Gastrocnemius medialis (tissue), 4 donors: ENCODE results near the gene CDK13. TPM values are rescaled to one million over a fixed set of nuclear protein-coding genes. Genes with fewer than 3 reads are reported as not detected.
A peak's percentile ranks its signal among the peaks of the same experiment; 100 is the strongest.

Source experiments
- ATAC-seq, 2 donors: fragments of 150-250 bp; one replicate each; pipeline ENCODE4 v1.9.1; 2016
- DNase-seq, 2 donors: peaks; one replicate each; pipeline ENCODE4 v3.0.0-alpha.2; 2019
- H3K27ac ChIP-seq, 4 donors: fragments of 200-600 bp; sonication (generic); 1 replicate in 1 of 4; 2 replicates in 3 of 4; pipeline ENCODE4 v1.5.1; 2016 to 2018; ENCODE audit warnings: mild to moderate bottlenecking in 2 of 4, moderate library complexity in 1 of 4
- H3K27me3 ChIP-seq, 3 donors: fragments of 200-600 bp; sonication (generic) in 2 of 3; 1 replicate in 1 of 3; 2 replicates in 2 of 3; pipeline versions ENCODE4 v1.5.1 to v1.6.0; 2016 to 2019; ENCODE audit warnings: mild to moderate bottlenecking in 1 of 3, moderate library complexity in 1 of 3
- H3K36me3 ChIP-seq, 2 donors: fragments of 200-600 bp; sonication (generic) in 1 of 2; one replicate each; pipeline ENCODE4 v1.5.1; 2017 to 2018
- H3K4me1 ChIP-seq, 2 donors: fragments of 200-600 bp; sonication (generic) in 1 of 2; one replicate each; pipeline ENCODE4 v1.5.1; 2016 to 2017; ENCODE audit warnings: mild to moderate bottlenecking in 2 of 2
- H3K4me3 ChIP-seq, 4 donors: fragments of 200-600 bp; sonication (generic) in 3 of 4; 1 replicate in 1 of 4; 2 replicates in 3 of 4; pipeline ENCODE4 v1.5.1; 2016 to 2019; ENCODE audit warnings: mild to moderate bottlenecking in 2 of 4
- H3K9me3 ChIP-seq, 3 donors: fragments of 200-600 bp; sonication (generic) in 2 of 3; 1 replicate in 1 of 3; 2 replicates in 2 of 3; pipeline ENCODE4 v1.5.1; 2016 to 2019
- CTCF ChIP-seq, 5 experiments: fragments of 450-650 bp in 3 of 5; fragments of 200-600 bp in 2 of 5; sonication (generic) in 2 of 5; IDR thresholded peaks in 4 of 5; conservative IDR thresholded peaks in 1 of 5; 1 replicate in 4 of 5; 2 replicates in 1 of 5; pipeline ENCODE4 v1.5.1; 2016 to 2019; ENCODE audit warnings: antibody characterized with exemption in 5 of 5, mild to moderate bottlenecking in 3 of 5, moderate library complexity in 3 of 5
- POLR2A ChIP-seq, 2 donors: fragments of 450-650 bp; IDR thresholded peaks; one replicate each; pipeline ENCODE4 v1.6.1; 2017; ENCODE audit warnings: antibody characterized with exemption in 2 of 2, mild to moderate bottlenecking in 2 of 2, moderate library complexity in 2 of 2
- in situ Hi-C, 4 donors: fragments of 200-750 bp; cut with MboI; loops; one replicate each; pipeline versions ENCODE4 v1.15.0 to v1.8.0; 2017; ENCODE audit warnings: low sequenced_read_pairs in 4 of 4
- intact Hi-C: fragments of 100-400 bp; cut with DNase I; formaldehyde crosslinking; loops from one replicate; pipeline ENCODE4 v1.15.1; 2023; ENCODE audit warnings: low total_unique reads
- total RNA-seq, 4 donors: library from RNA; depleted of rRNA; stranded (reverse); fragments of >200 nt; gene quantifications; one replicate each; pipeline versions ENCODE4 v1.1.0 to v1.2.3, GENCODE V29; 2016

CDK13 gene
- total RNA-seq, 4 donors from 2014 or later: 25.0 to 50.8 (median 29.4) TPM

GRCh38 chr7:39946693-39947092 is 3.4 kb upstream of the CDK13 start:
- Histone ChIP-seq H3K27me3 (no peaks in the 10 kb centered on the region), H3K9me3 (no peaks in the 10 kb centered on the region), H3K36me3 (no peaks in the 10 kb centered on the region), H3K4me3 (no peak overlapping the region), H3K4me1 (peaks cover 8 to 10% of the 10 kb centered on the region in 2 donors), H3K27ac (no peak overlapping the region)
- TF ChIP-seq POLR2A (IDR thresholded peaks at IDR 0.05) (no peak), CTCF (IDR thresholded peaks at IDR 0.05 in 4 of 5, conservative IDR thresholded peaks at IDR 0.05 in 1 of 5) (no peak)
- ATAC-seq (no peak), DNase-seq (no peak)
- in situ Hi-C loops: no loop called here
- intact Hi-C loops: loop anchor here (5.0 kb wide), 1 partner anchor 36 kb away; no protein-coding TSS in a partner anchor

GRCh38 chr7:39948375-39948955 is 1.6 kb upstream of the CDK13 start:
- no peak for DNase-seq
- Histone ChIP-seq H3K4me1 (peaks cover 19 to 22% of the 10 kb centered on the region in 2 donors), H3K36me3 (no peaks in the 10 kb centered on the region), H3K4me3 (peak overlapping the region; percentile 79 to 98 (median 87)), H3K27me3 (no peaks in the 10 kb centered on the region), H3K9me3 (no peaks in the 10 kb centered on the region), H3K27ac (peak overlapping the region; percentile 89 to 99 (median 94))
- no peak for TF ChIP-seq POLR2A (IDR thresholded peaks at IDR 0.05)
- no peak for TF ChIP-seq CTCF (IDR thresholded peaks at IDR 0.05 in 4 of 5, conservative IDR thresholded peaks at IDR 0.05 in 1 of 5)
- in situ Hi-C loops: no loop called here
- ATAC-seq: no peak
- intact Hi-C loops: loop anchor here (1.0 to 5.0 kb wide), 3 partner anchors 34 to 104 kb away; no protein-coding TSS in a partner anchor

- in situ Hi-C loops: no loop called here
- DNase-seq (peak; percentile 99), ATAC-seq (peak; percentile 86 to 90)
- H3K27me3 ChIP-seq: no peaks in the 10 kb centered on the region
- H3K4me3 ChIP-seq: peak overlapping the region; percentile 79 to 98 (median 87)
- H3K36me3 ChIP-seq: no peaks in the 10 kb centered on the region
- H3K27ac ChIP-seq: peak overlapping the region; percentile 89 to 99 (median 94)
- intact Hi-C loops: loop anchor here (1.0 to 5.0 kb wide), 4 partner anchors 33 to 185 kb away; partner anchors contain the start of gene MPLKIP
- TF ChIP-seq CTCF (IDR thresholded peaks at IDR 0.05 in 4 of 5, conservative IDR thresholded peaks at IDR 0.05 in 1 of 5) (no peak), POLR2A (IDR thresholded peaks at IDR 0.05) (peak; percentile 93 to 96)
- peaks cover 27 to 29% of the 10 kb centered on the region in 2 donors for H3K4me1 ChIP-seq
- H3K9me3 ChIP-seq: no peaks in the 10 kb centered on the region
Observed at GRCh38 chr7:39948956-39949928, 814 bp upstream of the CDK13 start.

- ATAC-seq: peak; percentile 13 to 14
- H3K27ac ChIP-seq: peak overlapping the region; percentile 89 to 99 (median 94)
- peaks cover 41 to 43% of the 10 kb centered on the region in 2 donors for H3K4me1 ChIP-seq
- H3K36me3 ChIP-seq: no peaks in the 10 kb centered on the region
- H3K4me3 ChIP-seq: peak overlapping the region; percentile 76 to 98 (median 87)
- in situ Hi-C loops (loop anchor here in 2 of 4 donors (10.0 kb wide), 1 partner anchor 104 kb away; no protein-coding TSS in a partner anchor), intact Hi-C loops (loop anchor here (10.0 kb wide), 1 partner anchor 216 kb away; no protein-coding TSS in a partner anchor)
- peak; percentile 16 to 41 for DNase-seq
- no peaks in the 10 kb centered on the region for H3K27me3 ChIP-seq
- H3K9me3 ChIP-seq: no peaks in the 10 kb centered on the region
- TF ChIP-seq POLR2A (IDR thresholded peaks at IDR 0.05) (no peak), CTCF (IDR thresholded peaks at IDR 0.05 in 4 of 5, conservative IDR thresholded peaks at IDR 0.05 in 1 of 5) (no peak)
Observed at GRCh38 chr7:39950473-39951225, 593 bp downstream of the CDK13 start.
